ENCODE data around the gene LTBP1. TPM values are rescaled to one million over a fixed set of nuclear protein-coding genes. Genes with fewer than 3 reads are reported as not detected.

LTBP1 gene
- polyA plus RNA-seq, 1 experiment = 124 TPM

DNA sequence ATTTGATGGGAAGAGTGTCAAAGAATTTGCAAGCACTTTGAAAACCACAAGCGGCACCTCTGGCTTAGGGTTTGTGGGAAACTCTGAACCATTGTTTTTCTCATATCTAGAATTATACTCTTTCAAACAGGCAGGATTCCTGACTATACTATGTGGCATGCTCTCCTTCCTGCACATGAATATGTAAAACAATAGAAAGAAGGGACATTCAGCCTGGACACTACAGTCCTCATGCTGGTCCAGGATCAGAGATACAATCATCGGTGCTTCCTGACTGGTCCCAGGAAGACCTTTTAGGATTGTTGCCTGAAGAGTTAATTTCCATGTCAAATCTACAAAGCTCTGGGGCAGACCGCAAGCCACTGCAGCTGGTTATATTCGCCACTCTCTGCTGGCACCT lies 474.0 kb downstream of the LTBP1 start:
- H3K27me3 ChIP-seq (ENCODE audit: control insufficient read depth, insufficient read depth, low read length) = no peaks in the 10 kb centered on the region
- H3K36me3 ChIP-seq (ENCODE audit: control insufficient read depth, insufficient read depth, low read length) = no peaks in the 10 kb centered on the region
- ChIA-PET CTCF (interaction anchor here (1.3 to 1.6 kb wide), 4 partner anchors 8 to 387 kb away, joined by 3 to 6 read pairs (median 4); no protein-coding TSS in a partner anchor), POLR2A (no interaction called here)
- DNase-seq (ENCODE audit: low read depth) = no peak
- H3K4me3 ChIP-seq (ENCODE audit: low read depth, low read length) = no peak overlapping the region
- TF ChIP-seq CTCF (IDR thresholded peaks at IDR 0.05; ENCODE audit: insufficient read depth, low read depth, low read length) = no peak

DNA sequence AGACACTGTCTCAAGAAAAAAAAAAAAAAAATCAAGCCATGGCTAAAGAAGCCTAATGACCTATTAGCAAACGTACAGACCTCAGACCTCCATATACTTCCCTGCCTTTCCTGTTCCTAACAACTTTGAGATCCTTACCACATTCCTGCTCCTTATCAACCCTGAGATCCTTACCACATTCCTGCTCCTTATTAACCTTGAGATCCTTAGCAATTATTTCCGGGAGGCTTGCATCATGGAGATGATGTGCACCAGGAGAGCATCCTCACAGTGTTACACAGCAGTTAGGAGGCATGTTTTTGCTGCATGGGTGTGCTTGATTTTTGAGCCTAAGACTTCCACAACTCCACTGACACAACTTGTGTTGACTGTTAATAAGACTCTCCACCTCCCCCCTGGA lies 475.1 kb downstream of the LTBP1 start:
- Histone ChIP-seq H3K27me3 (ENCODE audit: control insufficient read depth, insufficient read depth, low read length) (no peaks in the 10 kb centered on the region), H3K36me3 (ENCODE audit: control insufficient read depth, insufficient read depth, low read length) (no peaks in the 10 kb centered on the region), H3K4me3 (ENCODE audit: low read depth, low read length) (no peak overlapping the region)
- ChIA-PET CTCF (interaction anchor here (1.3 to 1.4 kb wide), 2 partner anchors 9 kb away, joined by 3 read pairs; no protein-coding TSS in a partner anchor), POLR2A (no interaction called here)
- no peak for TF ChIP-seq CTCF (IDR thresholded peaks at IDR 0.05; ENCODE audit: insufficient read depth, low read depth, low read length)
- DNase-seq (ENCODE audit: low read depth) = no peak

GRCh38 chr2:33425161-33425560 lies 478.4 kb downstream of the LTBP1 start:
- CTCF ChIA-PET = interaction anchor here (2.5 kb wide), 1 partner anchor 17 kb away, joined by 9 read pairs; no protein-coding TSS in a partner anchor
- no peak overlapping the region for H3K4me3 ChIP-seq (ENCODE audit: low read depth, low read length)
- no peak for TF ChIP-seq CTCF (IDR thresholded peaks at IDR 0.05; ENCODE audit: insufficient read depth, low read depth, low read length)
- no peaks in the 10 kb centered on the region for H3K27me3 ChIP-seq (ENCODE audit: control insufficient read depth, insufficient read depth, low read length)
- no peaks in the 10 kb centered on the region for H3K36me3 ChIP-seq (ENCODE audit: control insufficient read depth, insufficient read depth, low read length)
- POLR2A ChIA-PET = no interaction called here
- no peak for DNase-seq (ENCODE audit: low read depth)

- ChIA-PET POLR2A (no interaction called here), CTCF (interaction anchor here (0.6 to 2.5 kb wide), 4 partner anchors 10 to 23 kb away, joined by 3 to 9 read pairs (median 4); no protein-coding TSS in a partner anchor)
- no peaks in the 10 kb centered on the region for H3K36me3 ChIP-seq (ENCODE audit: control insufficient read depth, insufficient read depth, low read length)
- H3K4me3 ChIP-seq (ENCODE audit: low read depth, low read length) = no peak overlapping the region
- no peak for TF ChIP-seq CTCF (IDR thresholded peaks at IDR 0.05; ENCODE audit: insufficient read depth, low read depth, low read length)
- DNase-seq (ENCODE audit: low read depth) = no peak
- H3K27me3 ChIP-seq (ENCODE audit: control insufficient read depth, insufficient read depth, low read length) = no peaks in the 10 kb centered on the region
These were observed 478.9 kb downstream of the LTBP1 start for GRCh38 chr2:33425586-33426031.

GRCh38 chr2:33426666-33427231 lies 480.0 kb downstream of the LTBP1 start:
- H3K36me3 ChIP-seq (ENCODE audit: control insufficient read depth, insufficient read depth, low read length) = no peaks in the 10 kb centered on the region

More at GRCh38 chr2:33426666-33427231, 480.0 kb downstream of the LTBP1 start:
- no peaks in the 10 kb centered on the region for H3K27me3 ChIP-seq (ENCODE audit: control insufficient read depth, insufficient read depth, low read length)
- no peak for TF ChIP-seq CTCF (IDR thresholded peaks at IDR 0.05; ENCODE audit: insufficient read depth, low read depth, low read length)
- no peak for DNase-seq (ENCODE audit: low read depth)
- POLR2A ChIA-PET = no interaction called here
- CTCF ChIA-PET = interaction anchor here (0.6 to 2.5 kb wide), 4 partner anchors 9 to 21 kb away, joined by 3 to 9 read pairs (median 4); no protein-coding TSS in a partner anchor
- no peak overlapping the region for H3K4me3 ChIP-seq (ENCODE audit: low read depth, low read length)

Measured in BJ (cell line).